ENCODE data around the gene PCSK7.

DNA sequence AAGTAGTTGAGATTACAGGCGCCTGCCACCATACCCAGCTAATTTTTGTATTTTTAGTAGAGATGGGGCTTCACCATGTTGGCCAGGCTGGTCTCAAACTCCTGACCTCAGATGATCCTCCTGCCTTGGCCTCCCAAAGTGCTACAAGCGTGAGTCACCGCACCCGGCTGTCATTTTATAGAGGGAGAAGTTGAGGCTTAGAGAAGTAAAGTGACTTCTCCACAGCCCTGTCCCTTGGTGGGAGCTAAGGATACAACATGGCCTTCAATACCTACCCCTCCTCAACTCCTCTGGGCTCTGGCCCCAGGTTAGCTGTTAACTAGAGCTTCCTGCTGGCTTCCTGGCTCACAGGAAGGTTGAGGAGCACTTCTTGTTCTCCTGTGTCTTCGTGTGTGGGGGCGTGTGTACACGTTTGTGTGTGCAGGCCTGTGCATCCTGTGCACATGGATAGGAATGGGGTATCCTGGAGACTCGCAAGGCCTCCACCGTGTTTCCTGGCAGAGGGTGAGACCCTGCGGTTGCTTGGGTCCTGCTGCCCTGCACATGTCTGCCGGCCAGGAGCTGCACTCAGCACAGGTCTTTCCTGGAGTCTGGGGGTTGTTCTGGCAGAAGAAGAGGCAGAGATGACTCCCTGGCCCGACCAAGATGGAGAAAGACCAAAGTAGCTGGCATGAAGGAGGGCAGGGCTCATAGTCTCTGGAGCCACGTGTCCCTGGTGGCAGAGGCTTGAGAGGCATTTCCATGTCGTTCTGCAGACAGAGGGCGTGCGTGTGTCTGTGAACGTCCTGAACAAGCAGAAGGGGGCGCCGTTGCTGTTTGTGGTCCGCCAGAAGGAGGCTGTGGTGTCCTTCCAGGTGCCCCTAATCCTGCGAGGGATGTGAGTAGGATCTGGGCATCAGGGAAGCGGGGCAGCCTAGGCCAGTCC is 51.0 kb downstream of the PCSK7 start:
- TF ChIP-seq CTCF (conservative IDR thresholded peaks at IDR 0.05) (no peak), ZFX (IDR thresholded peaks at IDR 0.05) (no peak)
